ENCODE measurements around the gene ARHGAP20.
A peak's percentile ranks its signal among the peaks of the same experiment; 100 is the strongest.

Gene ARHGAP20

DNA sequence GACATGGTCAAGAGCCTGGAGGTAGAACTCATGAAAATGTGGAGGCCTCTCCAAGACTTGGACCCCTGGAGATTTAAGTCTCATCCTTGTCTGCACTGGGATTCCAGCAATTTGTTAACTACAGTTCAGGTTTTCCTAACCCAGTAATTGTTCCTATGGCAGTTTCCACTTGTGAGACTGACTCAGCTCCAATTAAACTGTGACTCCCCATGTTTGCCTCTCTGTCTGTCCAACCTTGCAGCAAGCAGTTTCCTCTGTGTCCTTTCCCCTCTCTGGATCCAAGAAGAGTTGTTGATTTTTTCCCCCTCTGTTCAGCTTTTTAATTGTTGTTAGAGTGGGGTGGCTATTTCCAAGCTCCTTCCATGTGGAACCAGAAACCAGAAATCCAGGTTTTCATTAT is 16.2 kb upstream of the ARHGAP20 start:
- Mint-ChIP-seq H3K36me3 (ENCODE audit: low read depth) (no peaks in the 10 kb centered on the region), H3K9me3 (peaks cover 10% of the 10 kb centered on the region), H3K27me3 (ENCODE audit: low read depth, poor library complexity) (no peaks in the 10 kb centered on the region), H3K27ac (no peak overlapping the region), H3K4me3 (no peak overlapping the region), H3K4me1 (no peaks in the 10 kb centered on the region)
- TF ChIP-seq, protein P1, sequence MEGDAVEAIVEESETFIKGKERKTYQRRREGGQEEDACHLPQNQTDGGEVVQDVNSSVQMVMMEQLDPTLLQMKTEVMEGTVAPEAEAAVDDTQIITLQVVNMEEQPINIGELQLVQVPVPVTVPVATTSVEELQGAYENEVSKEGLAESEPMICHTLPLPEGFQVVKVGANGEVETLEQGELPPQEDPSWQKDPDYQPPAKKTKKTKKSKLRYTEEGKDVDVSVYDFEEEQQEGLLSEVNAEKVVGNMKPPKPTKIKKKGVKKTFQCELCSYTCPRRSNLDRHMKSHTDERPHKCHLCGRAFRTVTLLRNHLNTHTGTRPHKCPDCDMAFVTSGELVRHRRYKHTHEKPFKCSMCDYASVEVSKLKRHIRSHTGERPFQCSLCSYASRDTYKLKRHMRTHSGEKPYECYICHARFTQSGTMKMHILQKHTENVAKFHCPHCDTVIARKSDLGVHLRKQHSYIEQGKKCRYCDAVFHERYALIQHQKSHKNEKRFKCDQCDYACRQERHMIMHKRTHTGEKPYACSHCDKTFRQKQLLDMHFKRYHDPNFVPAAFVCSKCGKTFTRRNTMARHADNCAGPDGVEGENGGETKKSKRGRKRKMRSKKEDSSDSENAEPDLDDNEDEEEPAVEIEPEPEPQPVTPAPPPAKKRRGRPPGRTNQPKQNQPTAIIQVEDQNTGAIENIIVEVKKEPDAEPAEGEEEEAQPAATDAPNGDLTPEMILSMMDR (IDR thresholded peaks at IDR 0.05): no peak
- DNase-seq: no peak

DNA sequence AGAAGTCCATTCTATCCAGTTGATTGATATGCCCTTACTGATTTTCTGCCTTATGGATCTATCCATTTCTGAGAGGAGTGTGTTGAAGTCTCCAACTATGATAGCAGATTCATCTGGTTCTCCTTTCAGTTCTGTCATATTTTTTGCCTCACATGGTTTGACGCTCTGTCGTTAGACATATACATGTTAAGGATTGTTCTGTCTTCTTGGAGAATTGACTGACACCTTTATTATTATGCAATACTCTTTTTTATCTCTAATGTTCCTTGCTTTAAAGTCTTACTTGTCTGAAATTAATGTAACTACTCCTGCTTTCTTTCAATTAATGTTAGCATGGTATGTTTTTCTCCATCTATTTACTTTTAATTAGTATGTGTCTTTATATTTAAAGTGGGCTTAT is 12.1 kb upstream of the ARHGAP20 start:
- Mint-ChIP-seq H3K4me3 (no peak overlapping the region), H3K36me3 (ENCODE audit: low read depth) (no peaks in the 10 kb centered on the region), H3K9me3 (peaks cover 10% of the 10 kb centered on the region), H3K27me3 (ENCODE audit: low read depth, poor library complexity) (peaks cover 17% of the 10 kb centered on the region), H3K27ac (no peak overlapping the region), H3K4me1 (no peaks in the 10 kb centered on the region)
- DNase-seq: no peak
- TF ChIP-seq, protein P1 (IDR thresholded peaks at IDR 0.05): no peak

DNA sequence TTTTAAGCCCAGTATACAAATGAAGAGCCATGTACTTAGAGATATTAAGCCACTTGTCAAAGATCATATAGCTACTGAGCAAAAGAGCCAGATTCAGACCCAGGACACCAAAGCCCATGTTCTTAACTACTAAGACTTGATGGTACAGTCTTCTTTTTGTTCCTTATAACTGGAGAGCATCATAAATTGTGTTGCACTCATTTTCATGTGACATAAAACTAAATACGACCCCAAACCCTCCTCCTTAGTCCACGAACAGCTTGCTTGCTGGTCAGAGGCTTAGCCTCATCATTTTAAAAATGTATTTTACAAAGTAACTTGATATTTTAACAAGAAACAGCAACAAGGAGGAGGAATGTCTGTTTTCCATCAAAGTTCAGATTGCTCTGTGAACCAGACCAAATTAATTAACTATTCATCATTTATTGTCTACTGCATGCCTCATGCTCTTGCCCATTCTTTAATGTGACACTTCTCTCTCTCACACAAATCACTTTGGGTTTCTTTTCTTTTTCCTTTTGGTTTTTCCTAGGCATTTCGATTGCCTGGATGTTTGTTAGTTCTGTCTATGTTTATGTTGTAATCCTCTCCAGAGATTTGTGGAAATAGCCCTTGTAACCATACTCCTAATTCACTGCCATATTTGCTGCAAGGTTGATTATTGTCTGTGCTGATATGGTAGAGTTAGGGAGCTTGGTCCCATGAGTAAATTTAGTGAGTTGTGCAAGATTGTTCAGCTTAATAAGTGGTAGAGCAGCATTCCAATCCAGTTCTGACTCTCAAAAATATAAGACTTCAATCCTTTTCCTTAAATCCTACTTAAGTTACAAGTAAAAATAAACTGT is 8.4 kb upstream of the ARHGAP20 start:
- H3K4me3 Mint-ChIP-seq: no peak overlapping the region
- H3K9me3 Mint-ChIP-seq: peaks cover 3% of the 10 kb centered on the region
- no peaks in the 10 kb centered on the region for H3K36me3 Mint-ChIP-seq (ENCODE audit: low read depth)
- H3K27me3 Mint-ChIP-seq (ENCODE audit: low read depth, poor library complexity): peaks cover 17% of the 10 kb centered on the region
- H3K4me1 Mint-ChIP-seq: no peaks in the 10 kb centered on the region
- TF ChIP-seq, protein P1 (IDR thresholded peaks at IDR 0.05): no peak
- DNase-seq: no peak
- no peak overlapping the region for H3K27ac Mint-ChIP-seq

DNA sequence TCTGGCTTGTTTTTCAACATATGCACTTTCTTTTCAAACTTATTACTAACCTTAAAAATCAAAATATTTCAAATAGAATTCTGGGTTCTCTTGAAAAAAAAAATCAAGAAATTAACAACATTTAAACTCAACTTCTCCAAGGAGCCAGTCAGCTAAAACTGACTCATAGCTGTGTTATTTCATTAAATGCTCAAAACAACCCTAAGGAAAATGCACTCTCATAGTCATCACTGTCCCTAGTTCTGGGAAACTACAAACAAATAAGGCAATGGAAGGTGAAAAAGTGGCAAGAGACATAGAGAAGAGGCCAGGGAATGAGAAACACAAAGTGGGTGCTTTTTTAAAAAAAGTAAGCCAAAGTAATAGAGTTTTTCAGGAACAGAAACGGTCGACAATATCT is 4.1 kb upstream of the ARHGAP20 start:
- TF ChIP-seq, protein P1 (IDR thresholded peaks at IDR 0.05): no peak
- Mint-ChIP-seq H3K27me3 (ENCODE audit: low read depth, poor library complexity) (peaks cover 34% of the 10 kb centered on the region), H3K36me3 (ENCODE audit: low read depth) (no peaks in the 10 kb centered on the region), H3K27ac (no peak overlapping the region), H3K4me1 (peaks cover 8% of the 10 kb centered on the region), H3K4me3 (no peak overlapping the region), H3K9me3 (no peaks in the 10 kb centered on the region)
- no peak for DNase-seq

DNA sequence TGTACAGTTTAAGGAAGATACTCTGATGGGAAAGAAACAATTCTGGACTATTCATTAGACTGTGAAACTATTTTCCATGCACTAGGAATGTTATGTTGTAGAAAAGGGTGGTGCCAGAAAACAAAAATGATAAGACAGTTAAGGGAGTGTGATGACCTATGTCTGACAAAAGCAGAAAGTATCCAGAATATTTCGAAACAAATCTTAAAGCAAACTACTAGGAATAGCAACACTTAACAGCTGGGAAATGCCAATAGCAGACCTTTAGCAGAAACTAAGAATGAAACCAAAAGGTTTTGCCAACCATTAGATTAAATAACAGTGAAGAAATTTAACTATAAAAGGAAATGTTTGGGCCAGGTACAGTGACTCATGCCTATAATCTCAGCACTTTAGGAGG is 3.3 kb upstream of the ARHGAP20 start:
- TF ChIP-seq, protein P1 (IDR thresholded peaks at IDR 0.05): no peak

DNA sequence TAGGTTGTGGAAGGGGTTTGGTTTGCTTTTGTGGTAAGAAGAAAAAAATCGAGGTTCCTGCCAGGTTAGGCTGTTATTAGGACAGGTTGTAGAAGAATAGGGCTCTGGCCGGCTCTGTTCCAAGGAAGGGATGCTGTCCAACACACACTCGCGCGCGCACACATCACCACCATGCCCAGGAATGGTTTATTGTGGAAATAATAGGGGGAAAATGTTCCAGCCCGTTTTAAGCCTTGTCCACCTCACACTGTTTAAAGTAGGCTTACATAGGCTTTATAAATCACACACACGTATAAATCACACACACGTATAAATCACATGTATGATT is 1.2 kb upstream of the ARHGAP20 start:
- no peak for DNase-seq
- Mint-ChIP-seq H3K27ac (no peak overlapping the region), H3K36me3 (ENCODE audit: low read depth) (no peaks in the 10 kb centered on the region), H3K27me3 (ENCODE audit: low read depth, poor library complexity) (peaks cover 53% of the 10 kb centered on the region), H3K4me3 (peak overlapping the region; percentile 80), H3K4me1 (peaks cover 27% of the 10 kb centered on the region), H3K9me3 (no peaks in the 10 kb centered on the region)
- TF ChIP-seq, protein P1 (IDR thresholded peaks at IDR 0.05): no peak

More for the DNA sequence above, 3.3 kb upstream of the ARHGAP20 start:
- no peaks in the 10 kb centered on the region for H3K36me3 Mint-ChIP-seq (ENCODE audit: low read depth)
- no peak for DNase-seq
- no peak overlapping the region for H3K4me3 Mint-ChIP-seq
- peaks cover 35% of the 10 kb centered on the region for H3K27me3 Mint-ChIP-seq (ENCODE audit: low read depth, poor library complexity)
- H3K9me3 Mint-ChIP-seq: no peaks in the 10 kb centered on the region
- H3K4me1 Mint-ChIP-seq: peaks cover 13% of the 10 kb centered on the region
- no peak overlapping the region for H3K27ac Mint-ChIP-seq

Data from nephron progenitor cell (in vitro differentiated cells).